Left lobe of liver (tissue), 2 donors: ENCODE data around the gene PCYT2. TPM values are rescaled to one million over a fixed set of nuclear protein-coding genes. Genes with fewer than 3 reads are reported as not detected.
A peak's percentile ranks its signal among the peaks of the same experiment; 100 is the strongest.

Source experiments
- ATAC-seq: fragments of 200-7000 bp; cut with Tn5 transposase; one replicate; pipeline ENCODE4 v1.9.1; 2020; ENCODE audit warnings: mild to moderate bottlenecking, moderate library complexity
- DNase-seq: peaks from one replicate; pipeline ENCODE4 v3.0.0-alpha.2; 2020; ENCODE audit warnings: low spot score
- total RNA-seq: library from RNA; stranded (reverse); gene quantifications from one replicate; pipeline ENCODE4 v1.2.1, GENCODE V29; 2021
- donor health status: DM: no; HTN: no; CAD: no; lungs with moderate emphysema.
- donor health status: DM: no; HTN: yes; CAD: no.

PCYT2 gene
- total RNA-seq, 1 donor from 2014 or later = 113 TPM

- DNase-seq (no peak), ATAC-seq (no peak)
These were observed 33.7 kb upstream of the PCYT2 start for GRCh38 chr17:81944858-81945257.

- DNase-seq = no peak
These were observed 31.0 kb upstream of the PCYT2 start for GRCh38 chr17:81942167-81942553.

GRCh38 chr17:81941484-81942166 lies 30.4 kb upstream of the PCYT2 start:
- DNase-seq (no peak), ATAC-seq (no peak)

More at GRCh38 chr17:81942167-81942553, 31.0 kb upstream of the PCYT2 start:
- no peak for ATAC-seq

- ATAC-seq (no peak), DNase-seq (no peak)
These were observed 29.6 kb upstream of the PCYT2 start for GRCh38 chr17:81940538-81941483.

GRCh38 chr17:81939881-81940385 lies 28.7 kb upstream of the PCYT2 start:
- peak; percentile 4 for ATAC-seq
- DNase-seq = no peak

GRCh38 chr17:81939218-81939617 lies 28.0 kb upstream of the PCYT2 start:
- DNase-seq (no peak), ATAC-seq (no peak)

- DNase-seq = no peak
- ATAC-seq = no peak
These were observed 24.5 kb upstream of the PCYT2 start for GRCh38 chr17:81935709-81936084.

- ATAC-seq (no peak), DNase-seq (no peak)
These were observed 23.9 kb upstream of the PCYT2 start for GRCh38 chr17:81934850-81935708.

GRCh38 chr17:81934098-81934757 lies 23.0 kb upstream of the PCYT2 start:
- ATAC-seq (no peak), DNase-seq (no peak)

GRCh38 chr17:81933178-81933699 lies 22.0 kb upstream of the PCYT2 start:
- ATAC-seq (no peak), DNase-seq (no peak)

- ATAC-seq = no peak
- DNase-seq = no peak
These were observed 21.3 kb upstream of the PCYT2 start for GRCh38 chr17:81932333-81932983.

GRCh38 chr17:81931557-81932332 lies 20.5 kb upstream of the PCYT2 start:
- DNase-seq = no peak
- no peak for ATAC-seq

- ATAC-seq = no peak
These were observed 20.0 kb upstream of the PCYT2 start for GRCh38 chr17:81931189-81931556.

GRCh38 chr17:81930142-81931125 lies 19.2 kb upstream of the PCYT2 start:
- ATAC-seq = peak; percentile 52

More at GRCh38 chr17:81931189-81931556, 20.0 kb upstream of the PCYT2 start:
- DNase-seq = no peak

GRCh38 chr17:81929253-81930141 lies 18.3 kb upstream of the PCYT2 start:
- ATAC-seq = no peak
- no peak for DNase-seq

More at GRCh38 chr17:81930142-81931125, 19.2 kb upstream of the PCYT2 start:
- DNase-seq = peak; percentile 80

- no peak for ATAC-seq
- DNase-seq = no peak
These were observed 17.5 kb upstream of the PCYT2 start for GRCh38 chr17:81928544-81929252.
